HepG2 (cell line): ENCODE data around the gene NEK11. TPM values are rescaled to one million over a fixed set of nuclear protein-coding genes. Genes with fewer than 3 reads are reported as not detected.

Experiments
- BORCS8-MEF2B ChIP-seq: sonication (generic); formaldehyde crosslinking; IDR thresholded peaks from 2 replicates; pipeline ENCODE4 v1.8.0; 2022; ENCODE audit warnings: mild to moderate bottlenecking, missing genetic modification reagents
- FOXC1 ChIP-seq: sonication (generic); formaldehyde crosslinking; IDR thresholded peaks from 2 replicates; pipeline ENCODE4 v1.8.0; 2022; ENCODE audit warnings: mild to moderate bottlenecking, missing genetic modification reagents, borderline replicate concordance
- FOXK2 ChIP-seq: fragments of 450-650 bp; IDR thresholded peaks from 2 replicates; pipeline ENCODE4 v1.6.1; 2016
- GRHL1 ChIP-seq: sonication (generic); formaldehyde crosslinking; conservative IDR thresholded peaks from 2 replicates; pipeline ENCODE4 v1.8.0; 2022; ENCODE audit warnings: missing genetic modification reagents
- HOXA9 ChIP-seq: sonication (generic); formaldehyde crosslinking; IDR thresholded peaks from 2 replicates; pipeline ENCODE4 v1.8.1; 2022; ENCODE audit warnings: missing genetic modification reagents, mild to moderate bottlenecking, moderate library complexity, borderline replicate concordance
- MLXIP ChIP-seq: sonication (generic); formaldehyde crosslinking; IDR thresholded peaks from 2 replicates; pipeline ENCODE4 v1.9.0; 2021; ENCODE audit warnings: missing genetic modification reagents, borderline replicate concordance
- MXD3 ChIP-seq: IDR thresholded peaks from 2 replicates; pipeline ENCODE4 v1.6.1; 2016; ENCODE audit warnings: mild to moderate bottlenecking, missing biosample characterization, missing genetic modification reagents
- NFKBIZ ChIP-seq: IDR thresholded peaks from 2 replicates; pipeline ENCODE4 v1.6.1; 2018; ENCODE audit warnings: missing genetic modification reagents, missing compliant biosample characterization
- PAX8 ChIP-seq: sonication (generic); formaldehyde crosslinking; IDR thresholded peaks from 2 replicates; pipeline ENCODE4 v1.8.0; 2022; ENCODE audit warnings: mild to moderate bottlenecking, missing genetic modification reagents, borderline replicate concordance
- RAD51 ChIP-seq: fragments of 450-650 bp; IDR thresholded peaks from 2 replicates; pipeline ENCODE4 v1.6.1; 2016; ENCODE audit warnings: borderline replicate concordance
- REXO4 ChIP-seq: sonication (generic); formaldehyde crosslinking; IDR thresholded peaks from 2 replicates; pipeline ENCODE4 v1.8.0; 2022; ENCODE audit warnings: missing genetic modification reagents, mild to moderate bottlenecking, borderline replicate concordance
- SNAPC4 ChIP-seq: sonication (generic); formaldehyde crosslinking; IDR thresholded peaks from 2 replicates; pipeline ENCODE4 v1.4.0; 2020; ENCODE audit warnings: mild to moderate bottlenecking, missing genetic modification reagents
- ZFP82 ChIP-seq: sonication (generic); formaldehyde crosslinking; IDR thresholded peaks from 2 replicates; pipeline ENCODE4 v1.5.1; 2020; ENCODE audit warnings: mild to moderate bottlenecking, missing genetic modification reagents, borderline replicate concordance
- ZNF17 ChIP-seq: sonication (generic); formaldehyde crosslinking; IDR thresholded peaks from 2 replicates; pipeline ENCODE4 v1.5.0; 2020; ENCODE audit warnings: mild to moderate bottlenecking, missing genetic modification reagents
- ZNF33A ChIP-seq: sonication (generic); formaldehyde crosslinking; IDR thresholded peaks from 2 replicates; pipeline ENCODE4 v1.5.1; 2020; ENCODE audit warnings: missing genetic modification reagents, mild to moderate bottlenecking, moderate library complexity, borderline replicate concordance
- ZNF451 ChIP-seq: sonication (generic); formaldehyde crosslinking; IDR thresholded peaks from 2 replicates; pipeline ENCODE4 v1.5.0; 2020; ENCODE audit warnings: mild to moderate bottlenecking, missing genetic modification reagents
- ZZZ3 ChIP-seq: sonication (generic); formaldehyde crosslinking; IDR thresholded peaks from 2 replicates; pipeline ENCODE4 v1.4.0; 2020; ENCODE audit warnings: missing genetic modification reagents, mild to moderate bottlenecking, borderline replicate concordance
- polyA plus RNA-seq, 8 experiments: library from polyadenylated mRNA; depleted of rRNA in 3 of 8; stranded (reverse) in 7 of 8; unstranded in 1 of 8; fragments of >200 nt; fragmentation: Illumina TruSeq in 4 of 8; extraction: Trizol in 4 of 8; gene quantifications; 2 replicates each; pipeline versions ENCODE4 v1.2.1 to v1.2.3, GENCODE V29; 2011 to 2016; ENCODE audit warnings: low read depth in 4 of 8, missing spikeins in 1 of 8, mixed read lengths in 1 of 8; ENCODE audit not compliant: insufficient read depth in 1 of 8
- total RNA-seq, 5 experiments: library from RNA; depleted of rRNA; stranded (reverse); fragments of >200 nt; fragmentation: Illumina TruSeq; extraction: Trizol; gene quantifications; 2 replicates each; pipeline ENCODE4 v1.2.3, GENCODE V29; 2016; ENCODE audit warnings: low read depth in 1 of 5

NEK11 gene
- total and polyA plus RNA-seq, 2 of the 13 experiments (the other 11 are each of a cell fraction or from before 2014, with no cell fraction given), result 0.95 to 2.2 TPM

GRCh38 chr3:131381445-131382291, 355.0 kb downstream of the NEK11 start, which contains the start of gene NUDT16 (continued):
- TF ChIP-seq MLXIP, result no peak
- no peak for TF ChIP-seq GRHL1
- TF ChIP-seq FOXK2, result no peak
- no peak for TF ChIP-seq HOXA9 (CRISPR knock-in tag)
- peak; percentile 37; the same call in 1 of the 2 replicates for TF ChIP-seq BORCS8-MEF2B (CRISPR knock-in tag)
- no peak for TF ChIP-seq ZNF17 (CRISPR knock-in tag)
- TF ChIP-seq SNAPC4, result 0 out of 2 replicates have a peak, but pooled peaks have one; percentile 34
- no peak for TF ChIP-seq RAD51
- TF ChIP-seq PAX8, result no peak
- no peak for TF ChIP-seq ZFP82 (CRISPR knock-in tag)
- TF ChIP-seq FOXC1 (CRISPR knock-in tag), result peak; percentile 76
- no peak for TF ChIP-seq REXO4 (CRISPR knock-in tag)
- TF ChIP-seq NFKBIZ (CRISPR knock-in tag), result no peak; the same call in 1 of the 2 replicates
- no peak; the same call in 1 of the 2 replicates for TF ChIP-seq ZZZ3 (CRISPR knock-in tag)
- 0 out of 2 replicates have a peak, but pooled peaks have one; percentile 17 for TF ChIP-seq ZNF451 (CRISPR knock-in tag)
- TF ChIP-seq MXD3 (CRISPR knock-in tag), result no peak
- no peak for TF ChIP-seq ZNF33A
